ENCODE results near the gene TRIM49D1.
"Not testable (repeated sequence)": the region's sequence is repeated elsewhere in the genome, so short reads cannot be mapped to it uniquely, and the experiment has no call there.

The TRIM49D1 gene, protein sequence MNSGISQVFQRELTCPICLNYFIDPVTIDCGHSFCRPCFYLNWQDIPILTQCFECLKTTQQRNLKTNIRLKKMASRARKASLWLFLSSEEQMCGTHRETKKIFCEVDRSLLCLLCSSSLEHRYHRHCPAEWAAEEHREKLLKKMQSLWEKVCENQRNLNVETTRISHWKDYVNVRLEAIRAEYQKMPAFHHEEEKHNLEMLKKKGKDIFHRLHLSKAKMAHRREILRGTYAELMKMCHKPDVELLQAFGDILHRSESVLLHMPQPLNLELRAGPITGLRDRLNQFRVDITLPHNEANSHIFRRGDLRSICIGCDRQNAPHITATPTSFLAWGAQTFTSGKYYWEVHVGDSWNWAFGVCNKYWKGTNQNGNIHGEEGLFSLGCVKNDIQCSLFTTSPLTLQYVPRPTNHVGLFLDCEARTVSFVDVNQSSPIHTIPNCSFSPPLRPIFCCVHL
- total RNA-seq, result 0 reads per million in 2 donors

DNA sequence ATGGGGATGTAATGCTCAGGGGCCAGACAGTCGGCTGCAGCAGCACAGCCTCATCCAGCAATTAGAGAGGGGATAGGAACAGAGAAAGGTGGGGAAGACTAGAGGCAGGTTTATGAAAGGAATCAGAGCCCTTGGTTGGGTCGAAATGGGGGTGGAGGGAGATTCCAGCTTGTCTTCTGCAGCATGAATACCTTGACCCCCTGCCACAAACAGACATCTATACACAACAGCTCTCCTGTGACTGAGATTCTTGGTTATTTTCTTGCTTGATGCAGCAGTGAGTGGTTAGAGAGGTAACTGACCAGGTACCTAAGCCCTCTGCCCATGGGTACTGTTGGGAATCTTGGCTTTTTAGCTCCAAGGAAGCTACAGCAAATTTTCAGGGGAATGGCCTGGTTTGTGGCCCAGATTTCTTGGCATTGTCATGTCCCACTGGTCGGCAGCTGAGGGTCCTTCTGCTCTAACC lies at the start of gene TRIM49D1:
TRIM49D1 (minus strand) TSS at position 51 of the 466 bp plus-strand sequence. CDS start 4,535 bp downstream, outside the sequence.
- DNase-seq, result no peak

DNA sequence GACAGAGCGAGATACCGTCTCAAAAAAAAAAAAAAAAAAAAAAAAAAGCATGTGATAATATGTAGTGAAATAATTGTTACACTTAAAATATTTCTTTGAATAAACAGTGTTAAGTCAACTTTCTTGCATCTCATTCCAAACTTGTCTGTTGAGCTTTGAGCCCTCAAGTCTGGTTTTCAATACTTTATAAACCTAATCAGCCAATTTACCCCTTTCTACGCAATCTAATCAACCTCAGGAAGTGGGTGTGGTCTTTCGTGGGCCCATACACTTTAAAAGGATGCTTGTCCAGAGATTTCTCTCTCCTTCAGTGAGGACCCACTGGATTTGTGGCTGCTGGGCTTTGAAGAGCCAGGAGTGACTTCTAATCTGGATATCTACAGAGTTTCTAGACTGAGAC lies 43.7 kb upstream of the TRIM49D1 start, which contains the start of gene TRIM64:
TRIM64 (plus strand) TSS at position 301 of the 400 bp plus-strand sequence. CDS start 2,467 bp downstream, outside the sequence.
- not testable (repeated sequence) for DNase-seq

- DNase-seq, result not testable (repeated sequence)
Measured at GRCh38 chr11:89960833-89961232, 38.8 kb upstream of the TRIM49D1 start.

GRCh38 chr11:89923764-89924163 lies 1.7 kb upstream of the TRIM49D1 start, which contains the start of gene TRIM49D2:
TSS of gene TRIM49D2 (plus strand) at chr11:89924064. CDS start at chr11:89926762, 2,698 bp downstream.
- not testable (repeated sequence) for DNase-seq

GRCh38 chr11:89900809-89901208 lies 21.2 kb downstream of the TRIM49D1 start:
- DNase-seq, result not testable (repeated sequence)

DNA sequence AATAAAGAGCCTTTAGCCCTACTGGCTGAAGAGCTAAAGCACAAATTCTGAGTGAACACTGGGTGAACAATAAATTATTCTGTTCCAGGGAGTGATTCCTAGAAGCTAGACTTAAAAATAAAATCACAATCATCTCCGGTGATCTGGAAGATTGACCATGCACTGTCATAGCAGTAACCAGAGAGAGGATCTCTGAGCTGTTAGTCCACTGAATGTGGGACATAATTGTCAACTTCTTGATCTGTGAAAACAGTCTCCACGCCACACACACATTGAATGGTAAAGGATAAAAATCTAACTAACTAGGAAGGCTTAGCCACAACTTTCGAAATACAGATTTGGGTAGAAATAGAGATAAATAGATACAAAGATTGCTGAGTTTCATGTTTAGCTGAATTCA lies 28.8 kb downstream of the TRIM49D1 start:
- DNase-seq, result not testable (repeated sequence)

DNA sequence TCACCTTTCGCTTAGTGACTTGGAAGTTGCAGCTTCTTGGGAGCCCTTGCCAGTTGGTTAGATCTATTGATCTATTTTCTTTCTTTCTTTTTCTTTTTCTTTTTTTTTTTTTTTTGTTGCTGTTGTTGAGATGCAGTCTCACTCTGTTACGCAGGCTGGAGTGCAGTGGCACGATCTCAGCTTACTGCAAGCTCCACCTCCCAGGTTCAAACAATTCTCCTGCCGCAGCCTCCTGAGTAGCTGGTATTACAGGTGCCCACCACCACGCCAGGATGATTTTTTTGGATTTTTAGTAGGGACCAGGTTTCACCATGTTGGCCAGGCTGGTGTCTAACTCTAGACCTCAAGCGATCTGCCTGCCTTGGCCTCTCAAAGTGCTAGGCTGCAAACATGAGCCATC lies 44.5 kb downstream of the TRIM49D1 start:
- not testable (repeated sequence) for DNase-seq

- DNase-seq, result not testable (repeated sequence)
Measured at GRCh38 chr11:89872588-89872987, 49.5 kb downstream of the TRIM49D1 start.

DNA sequence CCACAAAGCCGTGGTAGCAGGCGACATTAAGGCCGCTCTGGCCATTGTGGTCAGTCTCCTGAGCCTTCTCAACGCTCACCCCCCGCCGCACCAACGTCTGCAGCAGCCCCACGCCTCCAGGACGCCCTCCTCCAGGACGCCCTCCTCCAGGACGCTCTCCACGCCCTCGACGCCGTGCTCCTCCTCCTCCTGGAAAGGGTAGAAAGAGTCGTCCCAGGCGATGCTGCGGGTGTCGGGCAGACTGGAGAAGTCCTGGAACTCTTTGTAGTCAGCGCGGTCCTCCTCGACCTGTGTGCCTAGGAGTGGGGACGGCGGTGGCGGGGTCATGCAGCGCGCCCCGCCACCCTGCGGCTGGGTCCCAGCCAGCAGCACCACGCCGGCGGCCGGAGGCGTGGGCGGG lies 56.8 kb downstream of the TRIM49D1 start:
- DNase-seq, result not testable (repeated sequence)

- peak in 1 of 5 experiments; percentile 0 for DNase-seq
Measured at GRCh38 chr11:89863906-89864704, 57.9 kb downstream of the TRIM49D1 start.
